HL-60 (cell line): ENCODE measurements around the gene GALNT17.

ENCODE experiments used
- DNase-seq, 2 experiments: peaks; one replicate each; pipeline ENCODE4 v3.0.0-alpha.2; 2010 to 2020; ENCODE audit warnings: low read depth in 1 of 2, low spot score in 1 of 2
- H3K27ac ChIP-seq: fragments of 250-450 bp; sonication (Bioruptor Pico); replicated peaks from 2 replicates; pipeline ENCODE4 v1.5.1; 2020; ENCODE audit warnings: mild to moderate bottlenecking, moderate library complexity
- H3K27me3 ChIP-seq: fragments of 250-450 bp; sonication (Bioruptor Pico); 2 replicates; pipeline ENCODE4 v1.5.1; 2021; ENCODE audit warnings: mild to moderate bottlenecking, moderate library complexity; ENCODE audit not compliant: insufficient read depth, poor library complexity, severe bottlenecking
- H3K4me3 ChIP-seq: replicated peaks from 2 replicates; pipeline ENCODE4 v1.5.1; 2011; ENCODE audit warnings: mild to moderate bottlenecking, control low read depth, low read length; ENCODE audit not compliant: insufficient read depth
- CTCF ChIP-seq: IDR thresholded peaks from one replicate; pipeline ENCODE4 v1.5.1; 2011; ENCODE audit warnings: low read length, control low read depth, inconsistent platforms; ENCODE audit not compliant: insufficient read depth
- GABPA ChIP-seq: IDR thresholded peaks from 2 replicates; pipeline ENCODE4 v1.6.1; 2012; ENCODE audit warnings: low read depth
- POLR2AphosphoS5 ChIP-seq: IDR thresholded peaks from 2 replicates; pipeline ENCODE4 v1.6.1; 2012; ENCODE audit warnings: low read depth
- REST ChIP-seq: IDR thresholded peaks from 2 replicates; pipeline ENCODE4 v1.6.1; 2012; ENCODE audit warnings: low read depth; ENCODE audit not compliant: insufficient replicate concordance
- SPI1 ChIP-seq: IDR thresholded peaks from 2 replicates; pipeline ENCODE4 v1.6.1; 2012; ENCODE audit warnings: low read depth, mild to moderate bottlenecking, borderline replicate concordance

Gene GALNT17

GRCh38 chr7:71504697-71505441, 372.9 kb downstream of the GALNT17 start:
- DNase-seq: no peak
- no peak overlapping the region for H3K27ac ChIP-seq

GRCh38 chr7:71506822-71507221, 374.9 kb downstream of the GALNT17 start:
- DNase-seq: no peak
- no peak overlapping the region for H3K27ac ChIP-seq
- no peaks in the 10 kb centered on the region for H3K27me3 ChIP-seq
- no peak overlapping the region for H3K4me3 ChIP-seq
- TF ChIP-seq CTCF: no peak
- no peak for TF ChIP-seq SPI1
- TF ChIP-seq GABPA: no peak
- TF ChIP-seq REST: no peak
- no peak for TF ChIP-seq POLR2AphosphoS5

More at GRCh38 chr7:71504697-71505441, 372.9 kb downstream of the GALNT17 start:
- Histone ChIP-seq H3K4me3 (no peak overlapping the region), H3K27me3 (no peaks in the 10 kb centered on the region)
- TF ChIP-seq POLR2AphosphoS5: no peak
- TF ChIP-seq CTCF: no peak
- TF ChIP-seq GABPA: no peak
- TF ChIP-seq SPI1: no peak
- no peak for TF ChIP-seq REST

GRCh38 chr7:71507680-71508602, 376.0 kb downstream of the GALNT17 start:
- DNase-seq: no peak
- TF ChIP-seq POLR2AphosphoS5: no peak
- no peak for TF ChIP-seq CTCF
- TF ChIP-seq GABPA: no peak
- Histone ChIP-seq H3K27me3 (no peaks in the 10 kb centered on the region), H3K4me3 (no peak overlapping the region), H3K27ac (no peak overlapping the region)
